Measurements from ENCODE around the gene OR14A2. TPM values are rescaled to one million over a fixed set of nuclear protein-coding genes. Genes with fewer than 3 reads are reported as not detected.
"Not testable (repeated sequence)": the region's sequence is repeated elsewhere in the genome, so short reads cannot be mapped to it uniquely, and the experiment has no call there.

OR14A2 gene
- total RNA-seq, 1 donor from 2014 or later = not detected

GRCh38 chr1:247721222-247721621 is 26.7 kb downstream of the OR14A2 start:
- no peak for TF ChIP-seq CTCF (IDR thresholded peaks at IDR 0.05)
- no peaks in the 10 kb centered on the region for H3K27me3 Mint-ChIP-seq (ENCODE audit: low read depth)
- H3K4me1 Mint-ChIP-seq (ENCODE audit: low read depth) = no peaks in the 10 kb centered on the region
- H3K27ac Mint-ChIP-seq (ENCODE audit: unreplicated experiment) = no peak overlapping the region
- peaks cover 28% of the 10 kb centered on the region for H3K9me3 Mint-ChIP-seq (ENCODE audit: low read depth)
- DNase-seq (ENCODE audit: low spot score) = no peak
- H3K36me3 Mint-ChIP-seq (ENCODE audit: low read depth) = peaks cover 1% of the 10 kb centered on the region
- H3K4me3 Mint-ChIP-seq (ENCODE audit: unreplicated experiment) = no peak overlapping the region

GRCh38 chr1:247716546-247716945 is 31.4 kb downstream of the OR14A2 start, which contains the start of gene OR6F1:
OR6F1 (minus strand) TSS chr1:247716646; CDS start chr1:247712755, 3,891 bp downstream.
- Mint-ChIP-seq H3K36me3 (ENCODE audit: low read depth) (no peaks in the 10 kb centered on the region), H3K4me1 (ENCODE audit: low read depth) (no peaks in the 10 kb centered on the region), H3K4me3 (ENCODE audit: unreplicated experiment) (no peak within 1 kb of the TSS), H3K27me3 (ENCODE audit: low read depth) (no peaks in the 10 kb centered on the region), H3K27ac (ENCODE audit: unreplicated experiment) (no peak within 1 kb of the TSS), H3K9me3 (ENCODE audit: low read depth) (peaks cover 25% of the 10 kb centered on the region)
- no peak for TF ChIP-seq CTCF (IDR thresholded peaks at IDR 0.05)
- no peak for DNase-seq (ENCODE audit: low spot score)

GRCh38 chr1:247713753-247714152 is 34.2 kb downstream of the OR14A2 start:
- peaks cover 30% of the 10 kb centered on the region for H3K9me3 Mint-ChIP-seq (ENCODE audit: low read depth)
- no peak for TF ChIP-seq CTCF (IDR thresholded peaks at IDR 0.05)
- H3K36me3 Mint-ChIP-seq (ENCODE audit: low read depth) = no peaks in the 10 kb centered on the region
- no peaks in the 10 kb centered on the region for H3K27me3 Mint-ChIP-seq (ENCODE audit: low read depth)
- H3K4me3 Mint-ChIP-seq (ENCODE audit: unreplicated experiment) = no peak overlapping the region
- H3K4me1 Mint-ChIP-seq (ENCODE audit: low read depth) = no peaks in the 10 kb centered on the region
- no peak for DNase-seq (ENCODE audit: low spot score)
- H3K27ac Mint-ChIP-seq (ENCODE audit: unreplicated experiment) = no peak overlapping the region

- not testable (repeated sequence) for DNase-seq (ENCODE audit: low spot score); H3K4me3 Mint-ChIP-seq (ENCODE audit: unreplicated experiment); H3K27me3 Mint-ChIP-seq (ENCODE audit: low read depth); H3K36me3 Mint-ChIP-seq (ENCODE audit: low read depth); H3K4me1 Mint-ChIP-seq (ENCODE audit: low read depth); H3K27ac Mint-ChIP-seq (ENCODE audit: unreplicated experiment)
- peaks cover 45% of the 10 kb centered on the region for H3K9me3 Mint-ChIP-seq (ENCODE audit: low read depth)
Observed at GRCh38 chr1:247710681-247711080, 37.3 kb downstream of the OR14A2 start.

- H3K36me3 Mint-ChIP-seq (ENCODE audit: low read depth) = no peaks in the 10 kb centered on the region
Observed at GRCh38 chr1:247701338-247701737, 46.6 kb downstream of the OR14A2 start.

More at GRCh38 chr1:247701338-247701737, 46.6 kb downstream of the OR14A2 start:
- Mint-ChIP-seq H3K27ac (ENCODE audit: unreplicated experiment) (no peak overlapping the region), H3K4me1 (ENCODE audit: low read depth) (no peaks in the 10 kb centered on the region), H3K27me3 (ENCODE audit: low read depth) (no peaks in the 10 kb centered on the region), H3K9me3 (ENCODE audit: low read depth) (peaks cover 27% of the 10 kb centered on the region), H3K4me3 (ENCODE audit: unreplicated experiment) (no peak overlapping the region)
- TF ChIP-seq CTCF (IDR thresholded peaks at IDR 0.05) = no peak
- no peak for DNase-seq (ENCODE audit: low spot score)
